Umbilical cord (tissue), 2 donors: ENCODE data around the gene RALGDS. TPM values are rescaled to one million over a fixed set of nuclear protein-coding genes. Genes with fewer than 3 reads are reported as not detected.
"Not testable (repeated sequence)": the region's sequence is repeated elsewhere in the genome, so short reads cannot be mapped to it uniquely, and the experiment has no call there.

Experiments
- DNase-seq: peaks from one replicate; pipeline ENCODE4 v3.0.0-alpha.2; 2015; ENCODE audit warnings: low spot score
- total RNA-seq: library from RNA; depleted of rRNA; stranded (reverse); fragments of >200 nt; gene quantifications from one replicate; pipeline ENCODE4 v1.2.3, GENCODE V29; 2014; ENCODE audit warnings: low replicate concordance; ENCODE audit not compliant: insufficient read depth

Gene RALGDS
- total RNA-seq, 1 donor from 2014 or later, result 21.9 TPM

DNA sequence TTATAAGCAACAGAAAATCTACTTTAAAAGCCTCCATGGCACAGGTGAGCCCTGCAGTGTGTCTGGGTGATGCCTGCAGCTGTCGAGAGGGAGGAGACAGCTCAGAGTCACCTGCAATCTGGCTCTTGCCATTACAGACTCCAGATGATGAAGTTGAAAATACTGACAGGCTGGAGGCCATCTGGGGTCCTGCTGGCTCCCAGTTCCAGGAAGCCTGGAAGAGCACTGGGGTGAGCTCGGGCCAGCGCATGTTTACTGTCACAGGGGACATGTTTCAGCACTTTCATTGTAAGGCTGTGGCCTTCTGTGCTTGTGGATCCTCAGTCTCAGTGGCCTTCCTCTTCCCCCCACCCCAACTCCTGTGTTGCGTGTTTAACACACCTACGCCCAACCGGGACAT lies 30.9 kb downstream of the RALGDS start:
- DNase-seq, result no peak

- no peak for DNase-seq
Observed at GRCh38 chr9:133089271-133089671, 31.8 kb downstream of the RALGDS start.

DNA sequence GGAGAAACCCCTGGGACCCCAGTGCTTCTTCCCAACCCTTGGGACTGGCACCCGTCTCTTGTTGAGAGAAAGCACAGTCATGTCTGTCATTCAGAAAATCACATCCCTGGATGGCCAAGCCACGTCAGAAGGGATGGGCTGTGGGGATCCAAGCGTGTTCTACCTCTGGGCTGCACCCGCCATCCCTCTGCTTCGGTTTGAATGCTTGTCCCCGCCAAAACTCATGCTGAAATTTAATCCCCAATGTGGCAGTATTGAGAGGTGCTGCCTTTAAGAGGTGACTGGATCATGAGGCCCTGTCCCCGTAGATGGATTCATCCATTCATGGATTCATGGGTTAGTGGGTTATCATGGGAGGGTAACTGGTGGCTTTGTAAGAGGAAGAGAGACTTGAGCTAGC lies 32.3 kb downstream of the RALGDS start:
- DNase-seq, result no peak

DNA sequence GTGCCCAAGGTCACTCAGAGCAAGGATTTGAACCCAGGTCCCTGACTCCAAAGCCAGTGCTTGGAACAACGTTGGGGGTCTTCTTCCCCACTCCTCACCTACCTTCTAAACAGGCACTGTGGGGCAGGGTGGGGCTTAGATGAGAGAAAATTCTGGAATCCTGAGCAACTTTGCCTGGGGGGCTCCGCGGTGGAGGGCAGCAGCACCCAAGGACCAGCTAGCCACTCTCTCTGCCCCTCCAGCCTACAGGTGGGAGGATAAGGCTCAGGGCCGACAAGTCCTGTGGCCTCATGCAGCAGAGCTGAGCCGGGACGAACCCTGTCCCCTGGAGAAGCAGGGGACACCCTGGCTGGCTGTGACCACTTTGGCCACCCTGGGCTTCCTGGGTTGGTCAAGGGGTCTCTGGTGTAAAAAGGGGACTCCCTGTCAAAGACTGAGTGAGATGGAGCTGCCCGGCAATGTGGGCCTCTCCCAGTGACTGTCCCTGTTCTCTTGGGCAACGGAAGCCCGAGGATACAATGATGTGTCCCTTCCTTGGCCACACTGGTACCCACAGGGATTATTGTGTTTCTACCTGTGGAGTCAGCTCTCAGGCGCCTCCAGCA lies 32.8 kb downstream of the RALGDS start:
- DNase-seq, result no peak

- no peak for DNase-seq
Observed at GRCh38 chr9:133087429-133088145, 33.5 kb downstream of the RALGDS start.

- DNase-seq, result no peak
Observed at GRCh38 chr9:133086894-133087293, 34.1 kb downstream of the RALGDS start.

- DNase-seq, result not testable (repeated sequence)
Observed at GRCh38 chr9:133086212-133086860, 34.7 kb downstream of the RALGDS start.

- not testable (repeated sequence) for DNase-seq
Observed at GRCh38 chr9:133083688-133084087, 37.4 kb downstream of the RALGDS start.

DNA sequence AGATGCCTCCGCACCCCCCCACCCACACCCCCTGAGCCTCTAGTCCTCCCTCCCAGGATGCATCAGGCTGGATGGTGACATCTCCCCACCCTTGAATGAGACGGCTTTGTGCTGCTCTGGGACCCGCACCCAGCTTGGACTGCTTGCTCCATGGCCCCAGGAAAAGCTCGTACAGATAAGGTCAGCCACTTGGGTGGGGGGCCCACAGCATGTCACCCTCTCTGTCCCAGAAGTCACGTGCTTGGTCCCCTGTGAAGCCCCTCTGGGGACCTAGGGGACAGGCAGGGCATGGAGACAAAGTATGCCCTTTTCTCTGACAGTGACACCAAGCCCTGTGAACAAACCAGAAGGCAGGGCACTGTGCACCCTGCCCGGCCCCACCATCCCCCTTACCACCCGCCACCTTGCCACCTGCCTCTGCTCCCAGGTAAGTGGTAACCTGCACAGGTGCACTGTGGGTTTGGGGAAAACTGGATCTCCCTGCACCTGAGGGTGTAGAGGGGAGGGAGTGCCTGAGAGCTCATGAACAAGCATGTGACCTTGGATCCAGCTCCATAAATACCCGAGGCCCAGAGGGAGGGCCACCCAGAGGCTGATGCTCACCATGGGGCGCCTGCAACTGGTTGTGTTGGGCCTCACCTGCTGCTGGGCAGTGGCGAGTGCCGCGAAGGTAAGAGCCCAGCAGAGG lies 38.9 kb downstream of the RALGDS start:
- not testable (repeated sequence) for DNase-seq

- DNase-seq, result not testable (repeated sequence)
Observed at GRCh38 chr9:133080786-133081779, 40.0 kb downstream of the RALGDS start.

- DNase-seq, result no peak
Observed at GRCh38 chr9:133080161-133080560, 40.9 kb downstream of the RALGDS start.

GRCh38 chr9:133078486-133078885 lies 42.6 kb downstream of the RALGDS start:
- DNase-seq, result no peak

- DNase-seq, result no peak
Observed at GRCh38 chr9:133076691-133077090, 44.3 kb downstream of the RALGDS start.

GRCh38 chr9:133075925-133076630 lies 45.0 kb downstream of the RALGDS start:
- peak; percentile 90 for DNase-seq

GRCh38 chr9:133074111-133074651 lies 46.9 kb downstream of the RALGDS start:
- DNase-seq, result peak; percentile 88

DNA sequence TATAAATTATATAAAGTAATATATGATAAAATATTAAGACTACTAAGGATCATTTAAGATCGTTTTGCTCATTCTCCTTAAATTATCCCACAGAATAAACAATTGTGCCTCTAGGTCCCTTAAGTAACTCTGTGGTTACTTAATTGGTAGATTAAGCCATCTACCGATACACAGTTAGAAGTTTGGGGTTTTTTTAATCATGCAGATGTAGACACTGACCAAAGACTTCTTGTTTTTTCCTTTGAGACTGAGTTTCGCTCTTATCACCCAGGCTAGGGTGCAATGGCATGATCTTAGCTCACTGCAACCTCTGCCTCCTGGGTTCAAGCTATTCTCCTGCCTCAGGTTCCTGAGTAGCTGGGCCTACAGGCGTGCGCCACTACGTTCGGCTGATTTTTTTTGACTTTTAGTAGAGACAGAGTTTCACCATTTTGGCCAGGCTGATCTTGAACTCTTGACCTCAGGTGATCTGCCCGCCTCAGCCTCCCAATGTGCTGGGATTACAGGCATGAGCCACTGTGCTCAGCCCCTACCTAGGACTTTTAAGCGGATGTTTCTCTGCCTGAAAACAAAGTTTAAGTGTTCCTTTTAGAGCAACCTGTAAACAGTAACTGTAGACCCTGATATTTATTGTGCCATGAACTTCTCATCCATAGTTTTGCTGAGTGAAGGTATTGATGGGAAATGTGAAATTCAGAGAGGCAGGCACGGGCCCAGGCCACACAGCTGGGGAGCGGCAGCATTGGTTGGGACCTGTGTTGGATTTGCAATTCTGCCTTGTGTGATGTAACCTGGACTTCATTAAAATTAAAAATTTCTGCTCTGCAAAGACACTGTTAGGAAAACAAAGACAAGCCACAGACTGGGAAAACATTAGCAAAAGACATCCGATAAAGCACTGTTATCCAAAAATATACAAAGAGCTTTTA lies 47.7 kb downstream of the RALGDS start:
- DNase-seq, result no peak

- DNase-seq, result not testable (repeated sequence)
Observed at GRCh38 chr9:133072210-133072609, 48.8 kb downstream of the RALGDS start.

DNA sequence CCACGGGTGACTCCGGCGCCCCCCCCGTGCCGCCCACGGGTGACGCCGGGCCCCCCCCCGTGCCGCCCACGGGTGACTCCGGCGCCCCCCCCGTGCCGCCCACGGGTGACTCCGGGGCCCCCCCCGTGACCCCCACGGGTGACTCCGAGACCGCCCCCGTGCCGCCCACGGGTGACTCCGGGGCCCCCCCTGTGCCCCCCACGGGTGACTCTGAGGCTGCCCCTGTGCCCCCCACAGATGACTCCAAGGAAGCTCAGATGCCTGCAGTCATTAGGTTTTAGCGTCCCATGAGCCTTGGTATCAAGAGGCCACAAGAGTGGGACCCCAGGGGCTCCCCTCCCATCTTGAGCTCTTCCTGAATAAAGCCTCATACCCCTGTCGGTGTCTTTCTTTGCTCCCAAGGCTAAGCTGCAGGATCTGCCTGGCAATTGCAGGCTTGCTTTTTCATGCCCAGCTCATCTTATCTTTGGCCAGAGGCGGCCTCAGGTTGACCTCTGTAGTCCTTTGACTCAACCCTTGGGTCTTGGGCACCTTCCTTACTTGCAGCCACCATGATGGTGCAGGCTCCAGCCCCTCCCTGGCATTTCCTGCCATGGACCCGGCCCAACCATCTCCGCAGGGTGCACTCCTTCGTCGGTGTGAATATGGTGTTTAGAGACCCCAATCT lies 49.4 kb downstream of the RALGDS start:
- no peak for DNase-seq
